HG02763 (cell line): ENCODE data around the gene CRYL1.

Source experiments
- ATAC-seq: cut with Tn5 transposase; IDR thresholded peaks from one replicate; pipeline ENCODE4 v1.9.1; 2021; ENCODE audit warnings: mild to moderate bottlenecking, moderate library complexity; ENCODE audit not compliant: unreplicated experiment

CRYL1 gene

DNA sequence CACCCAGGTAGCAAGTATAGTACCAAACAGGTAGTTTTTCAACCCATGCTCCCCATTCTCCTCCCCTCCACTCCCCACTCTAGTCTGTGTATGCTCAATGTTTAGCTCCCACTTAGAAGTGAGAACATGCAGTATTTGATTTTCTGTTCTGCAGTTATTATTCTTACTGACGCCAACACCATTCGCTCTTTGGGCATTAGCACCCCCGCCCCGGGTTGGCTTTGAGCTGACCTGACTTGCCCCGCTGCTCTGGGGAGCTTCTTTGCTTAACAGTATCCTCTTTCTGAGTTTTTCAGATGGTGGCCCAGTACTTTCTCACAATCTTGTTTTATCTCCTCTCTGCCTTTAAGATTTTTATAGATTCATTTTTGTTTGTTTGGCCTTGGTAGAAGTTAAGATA, 138.7 kb downstream of the CRYL1 start:
- no peak for ATAC-seq

DNA sequence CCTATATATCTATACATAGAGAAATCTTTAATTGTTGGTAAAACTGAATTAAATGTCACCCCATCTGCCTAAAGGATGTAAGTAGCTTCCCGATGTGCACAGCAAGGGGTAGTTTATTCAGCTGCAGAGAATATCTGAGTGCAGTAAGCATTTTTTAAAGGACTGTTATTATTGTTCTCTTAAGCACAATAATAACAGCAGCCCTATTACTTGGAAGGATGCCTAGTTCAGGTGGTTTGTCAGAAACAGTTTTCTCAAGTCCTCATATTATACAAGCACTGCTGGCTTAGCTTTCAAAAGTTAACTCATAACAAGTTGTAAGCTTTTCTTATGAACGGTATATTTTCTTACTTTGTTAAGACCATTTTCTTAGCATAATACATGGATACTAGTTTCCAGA, 142.6 kb downstream of the CRYL1 start:
- ATAC-seq: no peak

DNA sequence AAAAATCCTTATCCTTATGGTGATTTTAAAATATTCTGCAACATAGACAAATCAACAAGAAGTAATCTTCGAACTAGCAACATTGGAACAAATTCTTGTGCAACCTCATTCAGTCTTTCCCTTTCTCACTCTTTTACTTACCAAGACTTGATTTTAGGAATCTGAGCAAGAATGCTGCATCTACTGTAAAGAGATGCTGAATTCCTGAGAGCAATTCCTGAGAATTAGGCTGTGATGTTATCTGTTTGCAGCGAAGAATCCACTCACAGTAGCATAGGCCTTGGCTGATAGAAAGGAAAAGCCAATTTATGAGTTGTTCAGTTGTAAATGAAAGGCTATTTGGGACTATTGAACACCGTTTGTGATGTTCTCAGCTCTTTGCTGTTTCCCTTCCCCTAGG, 144.3 kb downstream of the CRYL1 start:
- no peak for ATAC-seq

DNA sequence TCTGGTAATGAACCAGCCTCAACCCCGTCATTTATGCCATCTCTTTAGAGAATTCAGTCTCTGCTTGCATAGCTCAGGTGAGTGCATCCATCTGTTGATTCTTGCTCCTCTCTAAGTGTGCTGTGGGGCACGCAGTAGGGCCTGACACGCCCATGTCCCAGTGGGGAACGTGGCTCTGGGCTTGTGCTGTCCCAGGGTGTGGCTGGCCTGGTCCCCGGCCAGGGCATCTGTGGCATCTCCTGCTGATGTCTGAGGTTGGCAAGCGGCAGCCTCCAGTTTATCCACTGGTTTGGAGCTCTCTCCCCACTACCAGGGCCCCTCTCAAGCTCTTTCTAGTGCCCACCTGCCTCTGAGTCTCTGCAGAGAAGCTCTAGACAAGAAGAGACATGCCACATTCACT, 146.9 kb downstream of the CRYL1 start:
- no peak for ATAC-seq

DNA sequence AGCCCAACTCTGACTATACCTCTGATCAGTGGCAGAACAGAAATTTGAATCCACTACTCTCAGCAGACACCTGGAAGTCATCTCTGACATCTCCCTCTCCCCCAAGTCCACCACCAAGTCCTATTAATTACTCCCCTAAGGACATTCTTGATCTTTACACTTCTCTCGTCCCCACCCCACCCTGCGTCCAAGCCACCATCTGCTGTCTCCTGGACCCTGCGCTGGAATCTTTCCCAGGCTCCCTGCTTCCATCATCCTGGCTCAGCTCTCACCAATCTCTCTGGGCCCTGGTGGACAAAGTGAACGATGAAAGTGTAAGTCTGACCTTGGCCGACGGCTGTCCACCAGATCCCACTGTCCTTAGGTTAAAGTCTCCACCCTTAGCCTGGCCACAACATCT, 147.9 kb downstream of the CRYL1 start:
- ATAC-seq: no peak

DNA sequence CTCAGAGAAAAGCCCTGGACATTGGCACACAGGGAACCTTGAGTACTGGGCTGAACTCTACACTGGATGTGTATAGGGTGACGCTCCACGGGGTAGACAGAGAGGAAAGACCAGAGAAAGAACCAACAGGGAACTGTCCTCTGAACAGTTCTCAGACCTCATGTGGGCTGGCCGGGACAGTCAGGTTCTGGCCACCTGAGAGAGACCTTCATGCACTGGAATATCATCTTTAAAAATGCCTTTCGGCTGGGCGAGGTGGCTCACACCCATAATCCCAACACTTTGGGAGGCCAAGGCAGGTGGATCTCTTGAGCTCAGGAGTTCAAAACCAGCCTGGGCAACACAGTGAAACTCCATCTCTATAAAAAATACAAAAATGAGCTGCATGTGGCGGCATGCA, 149.8 kb downstream of the CRYL1 start:
- no peak for ATAC-seq

DNA sequence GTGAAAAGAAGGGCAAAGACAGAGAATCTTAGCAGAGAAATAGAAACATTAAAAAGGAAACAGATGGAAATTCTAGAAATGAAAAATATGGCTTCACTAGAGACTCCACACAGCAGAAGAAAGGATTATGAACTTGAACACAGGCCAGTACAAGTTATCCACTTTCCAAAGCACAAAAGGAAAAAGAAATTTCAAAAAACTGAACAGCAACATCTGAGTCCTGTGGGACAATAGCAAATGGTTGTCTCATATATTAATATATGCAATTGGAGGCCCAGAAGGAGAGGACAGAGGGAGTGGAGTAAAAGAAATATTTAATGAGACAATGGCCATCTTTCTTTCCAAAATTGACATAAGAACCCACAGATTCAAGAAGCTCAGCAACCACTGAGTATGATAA, 151.8 kb downstream of the CRYL1 start:
- no peak for ATAC-seq

DNA sequence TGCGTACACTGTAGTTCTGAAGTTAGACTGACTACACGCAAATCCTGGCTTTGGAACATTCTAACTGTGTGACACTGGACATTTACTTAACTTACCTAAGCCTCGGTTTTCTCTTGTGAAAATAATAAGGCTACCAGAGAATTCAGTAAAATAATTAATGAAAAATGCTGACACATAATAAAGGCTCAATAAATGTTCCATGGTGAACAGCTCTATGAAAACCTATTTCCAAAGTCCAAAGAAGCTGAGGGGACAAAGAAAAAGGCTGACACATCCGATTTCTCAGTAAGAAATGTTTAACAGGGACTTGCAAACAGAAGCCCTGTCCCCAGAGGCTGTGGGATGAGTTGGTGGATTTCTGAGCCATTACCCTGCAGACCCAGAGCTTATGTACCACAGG, 153.8 kb downstream of the CRYL1 start:
- no peak for ATAC-seq

DNA sequence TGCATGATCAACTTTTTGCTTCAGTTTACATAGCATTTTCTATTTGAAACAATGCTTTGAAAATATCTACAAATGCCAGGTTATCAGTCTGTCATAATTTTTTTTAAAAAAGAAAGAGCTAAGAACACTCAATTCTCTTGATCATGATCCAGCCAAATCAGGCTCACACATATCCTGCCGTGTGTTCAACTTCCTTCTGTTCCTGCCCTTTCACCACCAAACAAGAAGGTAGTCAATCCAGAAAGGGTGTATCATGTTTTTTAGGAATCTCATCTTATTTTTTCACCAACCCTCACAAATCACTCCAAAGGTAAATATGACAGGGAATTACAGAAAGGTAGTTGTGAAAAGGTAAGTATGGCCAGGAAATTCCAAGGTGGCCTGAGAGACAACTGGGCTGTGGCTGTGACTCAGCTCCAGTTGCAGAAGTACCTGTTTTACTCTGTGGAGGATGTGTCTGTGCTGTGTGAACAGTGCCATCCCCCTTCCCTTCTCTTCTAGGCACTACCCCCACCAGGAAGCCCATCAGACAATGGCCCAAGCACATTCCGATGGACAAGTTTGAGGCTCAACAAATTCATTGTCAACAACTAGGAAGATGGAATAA, 154.7 kb downstream of the CRYL1 start:
- ATAC-seq: no peak

DNA sequence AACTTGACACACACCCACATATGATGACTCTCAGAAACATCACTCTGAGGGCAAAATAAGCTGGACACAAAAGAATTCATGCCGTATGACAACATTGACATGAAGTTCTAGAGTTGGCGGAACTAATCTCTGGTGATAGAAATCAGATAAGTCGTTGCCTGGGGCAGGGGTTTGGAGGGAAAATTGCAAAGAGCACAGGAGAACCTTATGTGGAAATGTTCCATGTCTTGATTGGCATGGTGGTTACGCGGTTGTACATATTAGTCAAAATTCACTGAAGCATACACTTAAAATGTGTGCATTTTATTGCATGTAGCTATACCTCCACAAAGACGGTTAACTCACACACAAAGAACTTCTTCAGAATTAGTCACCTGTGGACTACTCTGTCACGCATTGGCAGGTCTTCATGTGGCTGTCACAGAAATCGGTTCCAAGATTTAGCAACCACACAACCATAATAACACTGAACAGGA, 155.7 kb downstream of the CRYL1 start:
- no peak for ATAC-seq

DNA sequence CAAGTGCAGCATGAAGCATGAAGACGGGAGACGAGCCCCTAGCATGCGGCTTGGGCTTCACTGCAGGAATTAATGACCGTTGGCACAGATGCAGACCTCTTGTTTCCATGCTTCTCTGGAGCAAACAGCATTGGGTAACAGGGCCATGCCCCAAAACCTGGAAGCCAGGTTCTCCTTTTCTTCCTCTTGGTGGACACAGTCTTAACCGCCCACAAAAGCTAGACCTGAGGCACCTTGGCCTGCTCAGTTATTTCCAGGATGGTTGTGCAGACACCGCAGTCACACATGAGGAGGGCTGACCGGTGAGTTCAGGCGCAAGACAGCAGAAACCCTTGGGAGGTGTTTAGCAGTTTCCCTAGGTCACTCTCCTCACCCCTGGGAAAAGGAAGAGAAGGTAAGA, 159.6 kb downstream of the CRYL1 start:
- ATAC-seq: no peak

DNA sequence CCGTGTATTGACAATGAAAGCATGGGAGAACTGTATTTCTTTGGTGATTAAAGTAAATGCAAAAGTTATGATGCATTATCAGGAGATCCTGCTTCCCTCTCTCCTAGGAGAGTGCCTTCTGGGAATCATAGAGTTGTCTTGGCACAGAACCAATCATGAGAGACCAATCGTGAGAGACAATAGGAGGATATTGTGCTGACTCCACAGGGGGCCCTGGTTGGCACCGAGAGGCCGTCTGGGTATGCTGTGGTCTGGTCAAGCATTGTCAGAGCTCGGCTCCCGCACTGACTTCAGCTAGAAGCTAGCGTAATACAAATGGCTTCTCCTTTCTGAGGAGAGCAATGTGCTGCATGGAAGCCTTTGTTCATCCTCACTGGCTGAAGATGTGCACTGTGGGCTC, 162.1 kb downstream of the CRYL1 start:
- no peak for ATAC-seq

DNA sequence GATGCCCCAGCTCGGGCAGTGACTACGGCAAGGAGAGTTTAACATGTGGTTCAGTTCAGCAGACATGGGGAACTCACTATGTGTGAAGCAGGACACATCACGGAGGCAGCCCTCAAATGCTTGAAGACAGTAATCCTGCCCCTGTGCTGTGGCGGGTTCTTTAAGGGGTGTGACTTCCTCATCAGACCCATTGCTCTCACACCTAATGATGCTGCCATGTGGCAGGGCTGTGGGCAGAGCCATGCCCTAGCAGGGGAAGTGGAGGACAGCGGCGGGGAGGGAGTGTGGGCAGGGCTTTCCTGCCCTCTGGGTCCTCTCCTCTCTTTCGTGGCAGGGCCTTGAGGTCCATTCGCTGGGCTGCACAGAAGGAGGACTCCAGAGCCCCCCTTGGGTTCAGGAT, 162.5 kb downstream of the CRYL1 start:
- ATAC-seq: no peak

DNA sequence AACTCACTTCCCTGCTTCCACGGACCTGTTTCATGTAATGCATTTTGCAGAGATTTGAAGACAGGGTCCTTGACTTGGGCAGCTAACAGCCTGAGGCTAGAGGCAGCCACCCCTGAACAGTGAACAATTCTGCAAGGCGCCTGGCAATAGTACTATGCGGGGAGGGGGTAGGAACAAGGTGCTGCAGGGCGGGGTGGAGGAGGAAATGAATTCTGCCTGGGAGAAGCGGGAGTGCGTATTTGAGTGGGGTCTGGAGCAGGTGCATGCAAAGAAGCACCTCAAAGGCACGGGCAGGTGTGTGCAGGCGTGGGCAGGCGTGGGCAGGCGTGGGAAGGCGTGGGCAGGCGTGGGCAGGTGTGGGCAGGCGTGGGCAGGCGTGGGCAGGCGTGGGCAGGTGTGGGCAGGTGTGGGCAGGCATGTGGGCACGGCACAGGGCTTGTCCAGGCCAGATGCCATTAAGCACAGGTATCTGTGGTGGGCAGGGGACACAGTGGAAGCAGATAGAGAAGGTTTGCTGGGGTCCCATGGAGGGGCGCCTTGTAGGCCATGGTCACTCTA, 163.1 kb downstream of the CRYL1 start:
- no peak for ATAC-seq

DNA sequence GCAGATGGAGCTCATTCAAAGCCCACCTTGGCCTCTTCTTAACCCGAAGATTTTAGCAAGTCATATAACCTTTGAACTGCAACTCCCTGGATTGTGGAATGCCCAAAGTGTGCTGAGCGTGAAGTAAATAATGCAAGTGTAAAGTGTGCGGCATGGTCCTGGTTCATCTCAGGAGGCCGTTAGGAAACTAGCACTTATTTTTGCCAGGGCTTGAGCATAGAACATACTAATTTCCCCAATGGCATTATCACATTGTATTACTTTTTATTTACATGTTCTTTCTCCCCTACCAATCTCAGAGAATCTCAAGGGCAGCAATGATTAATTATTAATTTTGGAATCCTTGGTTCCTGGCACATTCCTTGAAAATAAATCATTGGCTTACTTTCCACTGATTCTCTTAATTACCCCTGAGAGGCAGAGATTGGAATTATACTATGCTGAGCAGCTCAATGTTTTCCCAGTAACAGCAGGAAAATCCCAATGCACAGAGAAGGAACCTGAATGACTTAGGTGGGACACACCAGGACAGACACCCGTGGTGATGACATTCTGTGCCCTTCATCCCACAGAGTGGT, 164.7 kb downstream of the CRYL1 start:
- ATAC-seq: no peak

DNA sequence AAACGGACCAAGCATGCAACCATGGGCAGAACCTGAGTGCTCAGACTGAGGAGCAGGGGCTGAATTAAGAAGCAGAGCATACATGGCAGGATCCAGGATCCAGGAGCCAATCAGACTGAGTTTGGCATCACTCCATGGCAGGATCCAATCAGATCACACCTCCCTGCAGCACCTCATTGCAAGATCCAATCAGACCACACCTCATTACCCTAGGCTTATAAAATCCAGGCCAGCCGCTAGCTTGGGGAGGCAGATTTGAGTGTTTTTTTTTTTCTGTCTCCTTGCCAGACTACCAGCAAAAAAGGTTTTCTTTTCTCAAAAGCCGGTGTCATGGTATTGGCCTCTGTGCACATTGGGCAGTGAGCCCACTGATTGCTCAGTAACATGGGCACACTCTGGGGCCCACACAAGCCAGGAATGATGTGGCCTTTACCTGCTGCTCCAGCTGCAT, 165.6 kb downstream of the CRYL1 start:
- no peak for ATAC-seq

DNA sequence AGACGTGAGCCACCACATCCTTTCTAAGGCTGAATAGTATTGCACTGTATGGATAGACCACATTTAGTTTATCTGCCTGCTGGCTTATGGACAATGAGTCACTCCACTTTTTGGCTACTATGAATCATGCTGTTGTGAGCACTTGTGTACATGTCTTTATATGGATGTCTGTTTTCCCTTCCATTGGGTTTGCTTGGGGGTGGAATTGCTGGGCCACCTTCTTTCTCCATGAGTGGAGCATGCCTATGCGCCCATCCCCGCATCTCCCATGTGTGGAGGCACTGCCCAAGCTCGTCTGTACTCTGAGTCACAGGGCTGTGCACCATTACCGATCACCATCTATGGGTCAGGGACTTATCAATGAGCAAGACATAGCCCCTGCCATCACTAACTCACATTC, 166.3 kb downstream of the CRYL1 start:
- ATAC-seq: no peak

DNA sequence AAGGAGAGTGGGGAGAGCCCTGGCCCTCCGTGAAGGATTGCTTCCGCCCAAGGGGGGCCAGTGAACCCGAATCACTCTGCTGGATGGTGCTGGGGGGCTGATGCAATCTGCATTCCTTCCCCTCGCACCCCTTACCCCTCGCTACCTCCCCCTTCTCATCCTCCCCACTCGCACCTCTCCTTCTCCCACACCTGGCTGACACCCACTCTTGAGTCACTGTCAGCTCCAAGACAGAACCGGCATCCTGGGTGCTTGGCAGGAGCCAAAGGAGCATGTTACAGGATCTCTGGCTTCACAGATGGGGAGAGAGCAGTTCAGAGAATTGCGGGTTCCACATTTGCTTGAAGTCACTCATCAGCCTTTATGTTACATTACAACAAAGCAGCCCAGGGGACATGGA, 167.6 kb downstream of the CRYL1 start:
- no peak for ATAC-seq

DNA sequence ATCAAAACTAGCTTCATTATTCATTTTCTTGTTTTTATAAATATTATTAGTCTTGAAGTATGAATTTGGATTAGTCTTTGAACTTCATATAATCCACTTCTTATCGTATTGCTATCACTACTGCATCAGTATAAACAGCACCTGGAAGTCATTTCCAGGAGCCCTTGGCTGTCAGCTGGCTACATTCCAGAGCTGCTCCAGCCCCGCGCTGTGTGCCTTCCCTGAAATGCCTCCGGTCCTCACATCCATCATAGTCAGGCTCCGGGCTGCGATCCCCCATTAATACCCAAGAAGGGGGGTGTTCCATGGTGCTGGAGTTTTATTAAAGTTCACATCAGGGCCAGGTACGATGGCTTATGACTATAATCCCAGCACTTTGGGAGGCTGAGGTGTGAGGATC, 169.2 kb downstream of the CRYL1 start:
- no peak for ATAC-seq

DNA sequence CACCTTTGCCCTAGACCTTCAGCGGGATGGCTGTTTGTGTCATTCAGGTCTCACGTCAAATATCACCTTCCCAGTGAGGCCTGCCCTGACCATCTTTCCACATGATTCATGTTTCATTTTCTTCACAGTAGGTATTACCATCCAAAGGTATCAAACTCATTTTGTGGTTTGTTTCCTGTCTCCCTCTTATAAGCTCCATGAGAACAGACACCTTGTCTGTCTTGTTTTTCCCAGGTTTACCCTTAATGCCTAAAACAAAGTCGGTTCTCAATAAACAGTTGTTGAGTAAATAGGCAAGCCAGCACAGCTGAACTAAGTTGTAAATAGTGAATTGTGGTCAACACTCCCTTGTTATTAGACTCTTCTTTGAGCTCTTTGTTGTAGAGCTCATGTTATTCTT, 170.9 kb downstream of the CRYL1 start:
- no peak for ATAC-seq

DNA sequence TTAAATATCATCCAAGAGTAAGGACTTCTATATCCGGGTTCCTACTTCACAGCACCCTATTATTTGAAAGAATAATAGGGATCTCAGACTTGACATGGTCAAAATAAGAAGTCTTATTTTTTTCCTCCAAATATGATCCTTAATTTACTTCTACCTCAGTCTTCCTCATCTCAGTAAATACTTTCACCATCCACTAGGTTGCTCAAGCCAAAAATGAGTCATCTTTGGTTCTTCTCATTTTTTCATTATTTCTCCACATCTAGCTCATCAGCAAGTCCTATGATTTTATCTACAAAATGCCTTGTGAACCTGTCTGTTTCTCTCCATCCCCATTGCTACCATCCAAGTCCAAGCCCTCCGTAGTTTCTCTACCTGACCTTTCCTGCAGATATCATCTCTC, 171.7 kb downstream of the CRYL1 start:
- no peak for ATAC-seq
